Measurements from ENCODE around the gene SAMD10.

Gene SAMD10

DNA sequence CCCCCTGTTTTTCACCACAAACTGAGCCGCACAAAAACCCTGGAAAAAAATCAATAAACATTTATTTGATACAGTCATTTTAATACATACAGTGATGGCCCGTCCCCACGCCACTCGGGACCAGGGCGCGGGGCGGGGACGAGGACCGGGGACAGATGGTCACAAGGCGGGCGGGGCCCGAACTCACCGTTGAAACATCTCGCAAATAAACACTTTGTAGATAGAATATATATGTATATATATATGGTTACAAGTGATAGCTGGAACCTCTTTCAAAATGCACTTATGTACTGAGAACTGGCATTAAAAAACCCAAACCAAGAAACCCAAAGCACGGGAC is 22.8 kb downstream of the SAMD10 start:
- DNase-seq (ENCODE audit: low read depth), result no peak

DNA sequence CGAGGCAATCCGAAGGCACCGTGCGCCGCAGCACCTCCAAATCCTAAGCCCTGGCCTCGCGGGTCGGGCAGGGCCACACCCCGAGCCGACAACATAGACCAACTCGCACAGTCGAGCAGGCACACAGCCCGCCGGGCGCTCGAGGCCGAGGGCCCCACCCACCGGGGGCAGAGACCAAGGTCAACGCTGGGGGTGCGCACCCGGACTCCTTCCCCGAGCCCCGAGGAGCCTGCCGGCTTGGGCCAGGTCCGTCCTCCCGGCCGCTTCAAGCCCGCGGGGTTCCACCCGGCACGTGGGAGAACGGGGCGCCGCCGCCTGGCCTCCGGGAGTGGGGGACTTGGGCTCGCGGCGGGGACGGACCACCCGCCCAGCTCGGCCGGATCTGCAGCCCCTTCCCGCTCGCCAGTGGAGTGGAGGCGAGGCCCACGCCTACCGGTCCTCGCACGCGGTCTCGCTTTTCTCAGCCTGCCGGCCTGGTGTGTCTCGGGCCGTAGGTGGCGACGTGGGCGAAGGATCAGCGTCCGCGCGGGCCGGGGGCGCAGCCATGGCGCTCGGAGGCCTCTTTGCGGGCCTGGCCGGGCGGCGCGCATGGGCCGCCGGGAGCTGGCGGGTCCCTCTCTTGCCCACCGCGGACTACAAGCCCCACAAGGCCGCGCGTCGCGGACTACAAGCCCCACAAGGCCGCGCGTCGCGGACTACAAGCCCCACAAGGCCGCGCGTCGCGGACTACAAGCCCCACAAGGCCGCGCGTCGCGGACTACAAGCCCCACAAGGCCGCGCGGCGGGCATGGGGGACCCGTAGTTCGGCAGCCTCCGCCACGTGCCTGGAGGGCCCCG is 23.4 kb downstream of the SAMD10 start, which contains the start of gene UCKL1:
Gene UCKL1 (minus strand): TSS at position 590 of the 837 bp plus-strand sequence. CDS start 44 bp downstream, at position 546.
- peak; percentile 77 for DNase-seq (ENCODE audit: low read depth)

DNA sequence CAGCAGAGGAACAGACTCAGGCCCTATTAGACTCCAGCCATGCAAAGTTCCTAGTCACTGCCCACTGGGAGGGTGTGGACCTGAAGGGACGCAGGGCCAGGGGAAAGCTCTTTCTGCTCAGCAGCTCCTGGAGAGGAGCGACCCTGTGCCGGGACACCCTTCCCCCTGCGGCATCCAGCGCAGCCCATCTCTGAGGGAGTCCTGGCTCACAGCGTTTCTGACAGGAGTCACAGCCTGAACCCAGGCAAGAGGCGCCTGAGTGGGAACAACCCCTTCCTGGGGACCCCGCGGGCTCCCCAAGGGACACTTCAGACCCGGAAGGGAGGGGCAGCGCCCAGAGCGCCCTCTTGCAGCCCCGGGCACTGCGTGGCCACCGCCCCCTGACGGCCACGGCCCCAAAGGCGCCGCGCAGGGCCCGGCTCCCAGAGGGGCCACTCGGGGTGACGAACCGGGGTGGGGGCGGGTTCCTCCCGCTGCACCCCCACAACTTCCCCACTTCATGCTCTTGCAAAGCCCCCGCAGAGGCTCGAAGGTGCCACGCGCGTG is 24.1 kb downstream of the SAMD10 start:
- DNase-seq (ENCODE audit: low read depth), result no peak

DNA sequence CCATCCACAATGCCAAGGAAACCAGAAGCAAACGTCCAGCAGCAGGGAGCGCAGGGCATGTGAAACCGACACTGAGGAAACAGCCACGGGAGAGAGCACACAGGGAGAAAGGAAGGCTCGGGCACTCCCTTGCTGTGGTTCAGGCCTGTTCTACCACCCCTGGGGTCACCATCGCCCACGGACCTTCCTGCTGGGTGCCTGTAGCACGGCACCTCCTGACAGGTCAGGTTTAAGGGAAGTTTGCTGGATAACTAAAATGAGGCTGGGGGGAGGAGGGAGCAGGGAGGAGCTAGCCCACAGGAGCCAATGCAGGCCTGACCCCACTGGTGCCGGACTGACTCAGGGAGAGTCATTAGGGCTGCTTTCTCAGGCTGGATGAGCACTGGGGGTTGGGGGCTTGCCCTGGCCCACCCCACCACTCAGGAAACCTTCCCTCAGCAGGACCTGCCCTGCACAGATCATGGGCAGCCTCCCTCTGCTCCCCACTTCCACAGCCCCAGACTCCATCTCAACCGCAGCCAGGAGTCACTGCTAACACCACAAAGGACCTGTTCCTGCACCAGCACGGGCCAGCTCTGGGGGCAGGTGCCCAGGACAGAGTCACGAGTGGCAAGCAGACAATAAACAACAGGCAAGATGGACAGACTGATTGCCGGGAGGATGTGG is 25.5 kb downstream of the SAMD10 start:
- no peak for DNase-seq (ENCODE audit: low read depth)

DNA sequence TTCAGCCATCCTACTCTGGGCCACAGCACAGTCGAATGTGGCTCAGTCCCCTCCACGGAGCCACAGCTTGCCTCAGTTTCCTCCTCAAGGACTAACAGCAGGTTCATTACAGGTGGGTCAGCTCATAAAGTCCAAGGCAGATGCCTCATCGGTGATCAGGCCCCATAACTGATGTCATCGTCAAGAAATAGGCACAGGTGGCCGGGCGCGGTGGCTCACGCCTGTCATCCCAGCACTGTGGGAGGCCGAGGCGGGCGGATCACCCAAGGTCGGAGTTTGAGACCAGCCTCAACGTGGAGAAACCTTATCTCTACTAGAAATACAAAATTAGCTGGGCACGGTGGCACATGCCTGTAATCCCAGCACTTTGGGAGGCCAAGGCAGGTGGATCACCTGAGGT is 26.7 kb downstream of the SAMD10 start:
- no peak for DNase-seq (ENCODE audit: low read depth)

DNA sequence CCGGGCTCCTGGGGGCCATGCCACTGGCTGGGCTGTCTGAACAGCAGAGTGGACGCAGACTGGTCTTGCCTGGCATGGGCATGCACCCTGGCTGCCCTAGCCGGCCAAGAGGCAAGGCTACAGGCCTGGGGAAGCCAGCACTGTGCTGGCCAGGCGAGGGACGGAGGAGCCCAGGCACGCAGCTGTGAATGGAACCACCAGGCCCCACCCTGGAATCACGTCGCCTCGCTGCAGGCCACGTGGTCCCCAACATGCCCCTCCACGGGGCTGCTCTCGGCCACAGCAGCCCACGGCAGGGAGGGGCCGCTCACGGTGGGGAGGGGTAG is 27.3 kb downstream of the SAMD10 start:
- no peak for DNase-seq (ENCODE audit: low read depth)

DNA sequence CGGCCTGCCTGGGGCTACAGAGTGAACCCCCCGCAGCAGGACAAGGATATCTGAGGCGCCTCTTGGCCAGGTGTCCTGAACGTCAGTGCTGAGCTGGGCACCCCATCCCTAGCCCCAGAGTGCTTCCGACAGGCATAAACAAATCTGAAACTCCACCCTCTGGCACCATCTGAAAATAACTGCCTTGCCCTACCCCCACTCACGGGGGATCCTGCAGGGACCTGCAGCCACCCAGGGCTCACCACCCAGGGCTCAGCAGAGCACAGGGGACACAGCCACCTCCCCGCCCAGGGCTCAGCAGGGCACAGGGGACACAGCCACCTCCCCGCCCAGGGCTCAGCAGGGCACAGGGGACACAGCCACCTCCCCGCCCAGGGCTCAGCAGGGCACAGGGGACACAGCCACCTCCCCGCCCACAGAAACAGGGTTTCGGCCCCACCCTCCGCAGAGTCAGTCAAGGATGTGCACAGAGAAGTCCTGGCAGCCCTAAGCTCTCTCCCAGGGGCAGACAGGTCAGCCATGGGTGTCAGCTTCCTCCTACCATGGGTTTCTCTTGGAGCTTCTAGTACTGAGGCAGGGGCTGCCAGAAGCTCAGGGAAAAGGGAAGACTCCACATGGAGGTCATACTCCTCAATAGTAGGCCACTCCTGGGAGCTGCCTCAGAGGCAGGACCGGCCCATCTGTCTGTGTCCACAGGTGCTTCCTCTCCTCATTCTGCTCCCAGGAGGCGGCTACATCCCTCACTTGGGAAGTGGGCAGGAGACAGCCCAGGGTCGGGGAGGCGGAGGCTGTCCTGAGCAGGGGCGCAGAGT is 27.8 kb downstream of the SAMD10 start:
- no peak for DNase-seq (ENCODE audit: low read depth)

DNA sequence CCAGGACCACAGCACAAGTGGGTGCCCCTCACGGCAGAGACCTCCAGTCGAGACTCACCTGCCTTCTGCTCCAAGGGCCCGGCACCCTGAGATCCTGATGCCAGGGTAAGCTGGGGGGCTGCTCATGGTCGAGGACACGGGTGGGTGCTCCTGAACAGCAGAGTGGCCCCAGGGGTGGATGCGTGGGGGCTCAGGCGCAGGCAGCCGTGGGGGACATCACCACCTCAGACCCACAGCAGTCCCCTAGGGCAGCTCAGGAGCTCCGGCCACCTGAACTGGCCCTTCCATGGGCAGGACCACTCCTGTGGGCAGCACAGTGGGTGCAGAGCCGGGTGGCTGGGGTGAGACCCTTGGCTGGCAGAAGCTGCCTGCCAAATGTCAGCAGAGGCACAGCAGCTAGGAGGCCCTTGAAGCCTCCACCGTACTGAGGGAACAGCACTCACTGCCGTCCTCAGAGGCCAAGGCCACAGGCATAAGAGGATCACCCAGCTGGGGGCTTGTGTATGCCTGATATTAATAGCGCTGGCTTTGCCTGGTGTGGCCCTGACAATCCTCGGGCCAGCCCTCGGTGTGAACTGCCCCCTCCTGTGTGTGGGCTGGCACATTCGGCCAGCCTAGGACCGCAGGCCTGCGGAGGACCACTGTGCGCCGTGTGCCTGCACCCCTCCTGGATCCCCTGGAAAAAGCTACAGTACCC is 28.6 kb downstream of the SAMD10 start:
- no peak for DNase-seq (ENCODE audit: low read depth)

DNA sequence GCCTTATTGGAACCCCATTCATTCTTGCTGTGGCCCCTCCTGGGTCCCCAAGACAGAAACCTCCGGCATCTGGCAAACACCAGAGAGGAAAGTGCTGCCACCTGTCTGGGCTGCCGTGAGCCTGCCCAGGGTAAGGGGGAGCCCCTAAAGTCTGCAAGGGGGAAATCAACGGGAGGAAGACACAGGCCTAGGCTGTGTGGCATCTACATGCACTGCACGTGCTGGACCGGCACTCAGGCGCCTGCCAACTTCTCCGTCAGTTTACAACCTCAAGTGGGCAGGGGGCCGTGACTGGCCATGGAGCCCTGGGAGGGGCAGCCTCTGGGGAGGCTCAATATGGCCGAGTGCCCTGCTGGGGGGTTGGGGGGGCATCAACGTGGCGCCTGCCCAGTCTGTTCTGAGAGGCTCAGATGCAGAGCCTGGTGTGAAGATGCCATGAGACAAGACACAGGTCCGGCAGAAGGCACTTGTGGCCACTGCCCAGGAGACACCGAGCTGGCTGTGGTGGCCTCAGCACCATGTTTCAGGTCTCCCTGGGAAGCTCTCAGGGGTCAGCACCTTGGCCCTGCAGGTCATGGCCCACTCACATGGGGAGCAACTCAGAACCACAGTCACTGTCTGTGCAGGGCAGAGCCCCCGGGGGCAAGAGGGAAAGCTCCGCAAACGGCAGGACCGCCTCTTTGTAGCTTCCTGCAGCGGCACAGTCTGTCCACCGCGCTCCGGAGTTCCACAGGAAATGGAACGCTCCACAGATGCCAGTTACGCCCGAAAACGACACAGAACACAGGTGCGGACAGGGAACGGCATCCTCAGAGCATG is 31.6 kb downstream of the SAMD10 start:
- DNase-seq (ENCODE audit: low read depth), result no peak

DNA sequence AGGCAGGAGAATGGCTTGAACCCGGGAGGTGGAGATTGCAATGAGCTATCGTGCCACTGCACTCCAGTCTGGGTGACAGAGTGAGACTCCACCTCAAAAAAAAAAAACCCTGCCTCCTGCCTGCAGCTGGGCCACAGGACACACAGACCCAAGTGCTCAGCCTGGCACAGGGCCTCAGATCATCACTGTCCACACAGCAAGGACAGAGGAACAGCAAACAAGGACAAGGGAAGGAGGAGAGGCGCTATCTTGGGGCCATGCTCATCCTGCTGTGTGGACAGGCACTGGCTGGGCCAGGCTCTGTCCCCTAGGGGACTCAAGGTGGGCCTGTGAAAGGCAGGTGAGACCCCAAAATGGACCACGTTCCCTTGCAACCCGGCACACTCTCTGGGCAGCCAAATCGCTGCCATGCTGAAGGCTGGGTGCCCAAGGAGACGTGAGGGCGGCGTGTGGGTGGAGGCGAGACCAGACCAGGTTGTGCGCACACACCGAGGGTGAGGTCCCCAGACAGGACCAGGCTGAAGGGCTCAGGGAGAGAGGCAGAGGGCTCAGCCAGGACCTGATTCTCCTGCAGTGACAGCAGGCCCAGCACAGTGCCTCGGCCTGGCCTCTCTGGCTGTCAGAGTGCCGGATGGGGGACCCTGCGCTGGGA is 32.3 kb downstream of the SAMD10 start:
- DNase-seq (ENCODE audit: low read depth), result no peak

DNA sequence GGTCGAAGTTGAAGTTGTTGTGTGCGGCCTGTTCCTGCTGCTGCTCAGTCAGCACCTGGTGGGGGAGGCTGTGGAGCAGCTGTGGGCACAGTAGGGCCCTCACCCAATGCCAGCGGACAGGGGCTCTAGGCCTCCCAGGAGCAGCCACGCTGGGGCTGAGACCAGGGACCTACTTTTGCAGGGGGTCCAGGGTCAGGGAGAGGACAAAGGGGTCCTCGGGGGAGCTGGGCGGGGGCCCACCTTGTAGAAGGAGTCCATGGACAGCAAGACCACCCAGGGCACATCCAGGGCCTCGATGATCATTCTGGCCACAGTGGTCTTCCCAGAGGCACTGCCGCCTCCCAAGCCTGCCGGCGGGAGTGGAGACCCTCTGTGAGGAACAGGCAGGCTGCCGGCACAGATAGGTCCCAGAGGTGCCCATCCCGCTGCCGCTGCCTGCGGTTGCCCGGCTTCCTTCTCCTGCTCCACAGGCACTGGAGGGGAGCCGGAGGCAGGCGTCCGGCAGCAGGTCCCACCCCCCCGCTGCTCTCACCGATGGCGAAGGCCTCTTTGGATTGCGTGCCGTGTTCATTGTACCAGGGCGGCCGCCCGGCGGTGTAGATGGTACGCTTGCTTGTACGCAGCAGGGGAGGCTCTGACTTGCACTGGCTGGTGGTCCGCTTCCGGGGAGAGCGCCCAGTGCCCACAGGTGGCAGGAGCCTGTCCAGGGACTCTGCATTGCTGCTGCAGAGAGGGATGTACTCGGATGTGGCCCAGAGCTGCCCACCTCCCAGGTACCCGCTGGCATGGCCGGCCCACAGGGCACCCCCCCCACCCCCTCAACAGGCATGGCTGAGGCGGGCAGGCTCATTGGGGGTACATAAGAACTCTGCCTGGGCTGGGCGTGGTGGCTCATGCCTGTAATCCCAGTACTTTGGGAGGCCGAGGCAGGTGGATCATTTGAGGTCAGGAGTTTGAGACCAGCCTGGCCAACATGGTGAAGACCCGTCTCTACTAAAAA is 33.2 kb downstream of the SAMD10 start:
- DNase-seq (ENCODE audit: low read depth), result no peak

DNA sequence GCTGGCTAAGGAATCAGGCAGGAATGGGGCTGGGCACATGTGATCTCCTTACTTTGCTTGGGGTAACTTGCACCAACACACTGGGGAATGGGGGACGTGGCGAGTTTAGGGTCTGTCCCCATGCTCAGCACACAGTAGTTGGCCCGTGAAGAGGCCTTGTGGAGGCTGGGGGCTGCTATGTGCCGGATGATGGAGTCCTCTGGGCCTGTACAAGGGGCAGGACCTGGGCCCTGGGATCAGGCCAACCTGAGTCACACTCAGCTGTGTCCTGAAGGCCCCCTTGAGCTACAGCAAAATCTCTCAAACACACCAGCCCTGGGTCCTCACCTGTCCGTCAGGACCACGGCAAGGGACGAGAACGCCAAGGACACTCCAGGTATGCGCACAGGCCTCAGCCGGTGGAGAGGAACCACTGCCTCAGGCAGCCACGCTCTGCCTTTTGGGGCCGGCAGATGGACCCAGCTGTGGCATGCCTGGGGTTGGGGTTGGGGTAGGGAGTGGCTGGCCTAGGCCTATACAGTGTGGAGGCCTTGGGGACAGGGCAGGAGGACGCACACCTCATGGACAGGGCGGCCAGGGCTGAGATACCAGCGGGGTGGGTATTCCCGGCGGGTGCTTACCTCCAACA is 34.3 kb downstream of the SAMD10 start:
- DNase-seq (ENCODE audit: low read depth), result no peak

DNA sequence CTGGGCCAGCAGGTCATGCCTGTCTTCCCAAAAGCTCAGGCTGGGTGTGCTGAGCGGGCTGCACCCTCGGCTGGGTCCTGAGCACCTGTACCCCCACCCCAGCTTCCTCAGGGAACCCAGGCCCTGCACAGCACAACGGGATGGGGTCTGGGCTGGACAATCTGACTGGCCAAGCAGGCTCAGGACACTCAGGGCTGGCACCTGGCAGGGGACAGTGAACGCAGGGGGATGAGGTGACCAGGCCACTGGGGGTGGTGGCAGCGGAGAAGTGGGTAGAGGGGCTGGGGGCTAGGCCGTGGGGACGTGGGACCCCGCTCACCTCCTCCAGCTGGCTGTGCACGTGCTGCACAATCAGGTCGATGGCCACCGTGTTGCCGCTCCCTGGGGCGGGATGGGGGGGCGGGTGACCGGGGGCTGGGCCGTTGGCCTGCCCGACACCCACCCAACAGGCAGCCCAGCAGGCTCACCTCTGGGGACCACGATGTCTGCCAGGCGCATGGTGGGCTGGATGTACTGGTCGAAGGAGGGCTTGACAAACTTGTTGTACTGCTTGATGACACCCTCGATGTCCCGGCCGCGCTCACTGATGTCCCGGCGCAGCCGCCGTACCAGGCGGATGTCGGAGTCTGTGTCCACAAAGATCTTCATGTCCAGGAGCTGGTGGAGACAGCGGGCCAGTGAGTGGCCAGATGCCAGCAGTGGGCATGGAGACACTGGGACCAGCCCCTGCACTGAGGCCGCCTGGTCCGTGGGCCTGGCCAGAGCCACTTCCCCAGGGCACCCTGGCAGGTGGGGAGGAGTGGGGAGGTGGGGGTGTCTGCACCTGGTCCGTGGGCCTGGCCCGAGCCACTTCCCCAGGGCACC is 35.1 kb downstream of the SAMD10 start:
- DNase-seq (ENCODE audit: low read depth), result no peak

DNA sequence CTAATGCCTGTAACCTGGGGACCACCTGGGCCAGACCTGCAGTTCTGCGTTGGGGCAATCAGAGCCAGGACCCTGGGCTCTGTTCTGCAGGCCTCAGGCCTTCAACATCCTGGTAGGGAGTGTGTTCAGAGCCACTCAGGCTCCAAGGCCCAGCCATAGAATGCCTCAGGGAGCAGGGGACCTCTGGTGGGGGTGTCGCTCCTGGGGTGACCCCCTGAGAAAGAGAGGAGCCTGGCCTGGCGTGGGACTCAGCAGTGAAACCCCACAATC is 35.7 kb downstream of the SAMD10 start:
- no peak for DNase-seq (ENCODE audit: low read depth)

DNA sequence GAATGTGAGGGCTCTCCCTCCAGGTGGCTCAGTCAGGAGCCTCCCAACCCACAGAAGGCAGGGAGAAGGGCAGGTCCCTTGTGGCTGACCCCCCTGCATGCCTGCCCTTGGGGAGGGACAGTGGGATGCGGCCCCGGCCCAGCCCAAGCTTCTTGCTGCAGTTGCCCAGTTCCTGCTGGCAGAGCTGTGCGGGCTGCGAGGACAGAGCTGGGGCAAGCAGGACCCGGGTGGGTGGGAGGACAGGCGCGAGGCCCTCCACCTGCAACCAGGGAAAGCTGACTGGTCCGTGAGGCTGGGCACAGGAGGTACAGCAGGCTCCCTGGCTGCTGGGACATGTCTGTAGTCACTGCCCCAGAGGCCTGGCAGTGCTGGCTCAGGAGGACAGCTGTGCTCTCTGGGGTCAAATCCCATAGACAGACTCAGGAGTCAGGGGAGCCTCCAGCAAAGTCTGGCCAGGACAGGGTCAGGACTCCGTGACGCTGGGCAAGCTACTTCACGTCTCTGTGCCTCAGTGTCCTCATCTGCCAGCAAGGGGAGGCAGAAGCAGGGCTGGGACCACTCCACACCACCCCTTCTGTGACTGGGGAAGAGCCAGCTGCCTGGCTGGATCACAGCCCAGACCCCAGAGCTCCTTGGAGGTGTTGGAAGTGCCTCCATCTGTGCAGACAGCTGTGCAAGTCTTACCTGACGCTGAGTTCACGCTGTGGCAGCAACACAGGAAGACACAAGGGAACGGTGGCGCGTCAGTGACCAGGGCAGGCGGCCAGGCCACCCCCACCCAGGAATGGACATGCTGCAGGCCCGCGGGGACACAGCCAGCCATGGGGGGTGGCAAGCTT is 36.3 kb downstream of the SAMD10 start:
- no peak for DNase-seq (ENCODE audit: low read depth)

DNA sequence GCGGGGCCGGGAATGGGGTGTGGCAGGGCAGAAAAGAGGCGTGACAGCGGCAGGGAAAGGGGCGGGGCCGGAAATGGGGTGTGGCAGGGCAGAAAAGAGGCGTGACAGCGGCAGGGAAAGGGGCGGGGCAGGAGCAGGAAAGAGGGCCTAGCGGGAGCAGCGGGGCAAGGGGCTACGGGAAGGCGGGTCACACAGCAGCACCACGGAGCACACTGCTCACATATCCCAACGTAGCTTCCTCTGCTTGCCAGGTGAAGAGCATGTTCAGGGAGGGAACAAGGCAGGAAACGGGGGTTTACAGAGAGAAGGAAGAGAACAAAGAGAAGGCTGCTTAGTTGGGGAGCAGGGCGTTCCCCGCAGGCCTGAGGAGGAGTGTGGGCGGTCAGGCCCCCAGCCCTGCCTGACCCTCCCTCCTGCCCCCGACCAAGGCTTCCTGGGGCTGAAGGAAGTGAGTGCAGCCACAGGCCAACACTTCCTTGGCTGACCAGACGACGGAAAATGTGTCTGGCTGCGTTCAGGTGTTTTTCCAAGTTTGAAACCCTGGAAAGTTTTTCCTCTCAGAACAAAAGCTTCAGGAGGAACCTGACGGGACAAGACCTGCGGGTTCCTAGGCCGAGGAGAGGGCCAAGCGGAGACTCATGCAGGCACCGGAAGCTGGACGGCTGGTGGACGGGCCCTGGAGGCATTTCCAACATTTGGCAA is 37.0 kb downstream of the SAMD10 start:
- no peak for DNase-seq (ENCODE audit: low read depth)

Data from stimulated activated CD8-positive, alpha-beta memory T cell treated with anti-CD3 and anti-CD28 coated beads, Interleukin-7, amount 100 ng/mL, for 24 hours (primary cell).